ENCODE data around the gene EFNA5. TPM values are rescaled to one million over a fixed set of nuclear protein-coding genes. Genes with fewer than 3 reads are reported as not detected.

The EFNA5 gene
- total RNA-seq, 1 experiment from 2014 or later, result 216 TPM

DNA sequence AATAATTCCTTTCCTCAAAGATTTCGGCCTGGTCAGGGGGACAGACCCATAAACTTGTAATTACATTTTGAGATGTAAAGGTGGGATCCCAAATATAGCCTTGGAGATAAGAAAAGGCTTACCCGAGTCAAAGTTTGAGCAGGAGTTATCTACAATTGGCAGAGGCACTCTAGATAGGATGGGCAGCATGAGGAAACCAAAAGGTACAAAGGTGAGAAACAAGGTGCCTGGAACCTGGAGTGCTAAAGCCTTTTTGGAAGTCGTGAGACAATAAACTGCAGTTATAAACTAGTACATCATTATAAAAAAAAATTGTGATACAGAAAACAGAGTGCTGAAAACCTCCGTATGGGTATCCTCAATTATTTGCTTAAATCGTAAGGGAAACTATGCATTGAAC lies 212.4 kb downstream of the EFNA5 start:
- peaks cover 91% of the 10 kb centered on the region for H3K4me1 Mint-ChIP-seq (ENCODE audit: low read depth, unreplicated experiment)
- CTCF ChIA-PET, result interaction anchor here (0.7 kb wide), 1 partner anchor 114 kb away, joined by 3 read pairs; no protein-coding TSS in a partner anchor
- BruUV-seq (replicated peaks), result no TSS peak

DNA sequence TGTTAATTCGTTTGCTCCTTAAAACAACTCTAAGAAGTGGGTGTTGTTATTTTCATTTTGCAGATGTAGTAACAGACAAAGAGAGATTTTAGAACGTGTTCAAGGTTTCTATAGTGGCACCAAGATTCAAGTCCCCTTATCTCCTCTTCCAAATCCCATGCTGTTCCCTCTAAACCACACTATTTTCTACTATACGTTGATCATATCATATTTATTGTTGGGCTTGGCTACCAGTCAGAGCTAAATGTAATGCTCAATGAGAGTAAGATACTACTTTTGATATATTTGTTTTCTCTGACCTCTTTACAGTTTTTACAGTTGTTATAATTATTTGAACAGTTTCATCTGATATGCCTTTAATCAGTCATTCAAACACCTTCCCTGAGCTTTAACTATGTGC lies 212.9 kb downstream of the EFNA5 start:
- no TSS peak for BruUV-seq (replicated peaks)
- Mint-ChIP-seq H3K9me3 (ENCODE audit: low read depth, unreplicated experiment) (no peaks in the 10 kb centered on the region), H3K27me3 (ENCODE audit: unreplicated experiment) (no peaks in the 10 kb centered on the region), H3K36me3 (ENCODE audit: insufficient read depth, unreplicated experiment) (peaks cover 36% of the 10 kb centered on the region), H3K4me1 (ENCODE audit: low read depth, unreplicated experiment) (peaks cover 92% of the 10 kb centered on the region), H3K27ac (ENCODE audit: unreplicated experiment) (peak overlapping the region; percentile 88), H3K4me3 (ENCODE audit: low read depth, unreplicated experiment) (no peak overlapping the region)
- intact Hi-C loops (cut with micrococcal nuclease; ENCODE audit: unreplicated experiment), result loop anchor here (2.0 kb wide), 1 partner anchor 207 kb away; no protein-coding TSS in a partner anchor
- no peak for DNase-seq
- CTCF ChIA-PET, result interaction anchor here (0.7 kb wide), 1 partner anchor 114 kb away, joined by 3 read pairs; no protein-coding TSS in a partner anchor
- TF ChIP-seq, protein P1, sequence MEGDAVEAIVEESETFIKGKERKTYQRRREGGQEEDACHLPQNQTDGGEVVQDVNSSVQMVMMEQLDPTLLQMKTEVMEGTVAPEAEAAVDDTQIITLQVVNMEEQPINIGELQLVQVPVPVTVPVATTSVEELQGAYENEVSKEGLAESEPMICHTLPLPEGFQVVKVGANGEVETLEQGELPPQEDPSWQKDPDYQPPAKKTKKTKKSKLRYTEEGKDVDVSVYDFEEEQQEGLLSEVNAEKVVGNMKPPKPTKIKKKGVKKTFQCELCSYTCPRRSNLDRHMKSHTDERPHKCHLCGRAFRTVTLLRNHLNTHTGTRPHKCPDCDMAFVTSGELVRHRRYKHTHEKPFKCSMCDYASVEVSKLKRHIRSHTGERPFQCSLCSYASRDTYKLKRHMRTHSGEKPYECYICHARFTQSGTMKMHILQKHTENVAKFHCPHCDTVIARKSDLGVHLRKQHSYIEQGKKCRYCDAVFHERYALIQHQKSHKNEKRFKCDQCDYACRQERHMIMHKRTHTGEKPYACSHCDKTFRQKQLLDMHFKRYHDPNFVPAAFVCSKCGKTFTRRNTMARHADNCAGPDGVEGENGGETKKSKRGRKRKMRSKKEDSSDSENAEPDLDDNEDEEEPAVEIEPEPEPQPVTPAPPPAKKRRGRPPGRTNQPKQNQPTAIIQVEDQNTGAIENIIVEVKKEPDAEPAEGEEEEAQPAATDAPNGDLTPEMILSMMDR (IDR thresholded peaks at IDR 0.05; ENCODE audit: unreplicated experiment), result no peak

More for the DNA sequence above, 212.4 kb downstream of the EFNA5 start:
- no peaks in the 10 kb centered on the region for H3K27me3 Mint-ChIP-seq (ENCODE audit: unreplicated experiment)
- TF ChIP-seq, protein P1 (IDR thresholded peaks at IDR 0.05; ENCODE audit: unreplicated experiment), result no peak
- no peaks in the 10 kb centered on the region for H3K9me3 Mint-ChIP-seq (ENCODE audit: low read depth, unreplicated experiment)
- peaks cover 37% of the 10 kb centered on the region for H3K36me3 Mint-ChIP-seq (ENCODE audit: insufficient read depth, unreplicated experiment)
- DNase-seq, result no peak
- H3K4me3 Mint-ChIP-seq (ENCODE audit: low read depth, unreplicated experiment), result no peak overlapping the region
- H3K27ac Mint-ChIP-seq (ENCODE audit: unreplicated experiment), result peak overlapping the region; percentile 88
- intact Hi-C loops (cut with micrococcal nuclease; ENCODE audit: unreplicated experiment), result no loop called here

DNA sequence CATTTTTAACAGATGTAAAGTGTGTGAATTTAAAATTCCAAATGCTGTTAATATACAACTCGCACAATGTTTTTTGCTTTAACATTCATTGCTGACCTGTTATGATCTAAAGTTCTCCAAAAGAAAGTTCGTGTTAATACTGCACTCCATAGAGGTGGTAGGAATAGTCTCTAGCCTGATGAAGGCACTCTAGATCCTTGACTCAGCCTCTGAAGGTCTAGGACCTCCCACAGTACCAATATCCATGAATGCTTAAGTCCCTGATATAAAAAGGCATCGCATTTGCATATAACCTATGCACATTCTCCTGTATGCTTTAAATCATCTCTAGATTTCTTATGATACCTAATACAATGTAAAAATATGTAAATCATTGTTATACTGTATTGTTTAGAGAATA lies 213.6 kb downstream of the EFNA5 start:
- H3K9me3 Mint-ChIP-seq (ENCODE audit: low read depth, unreplicated experiment), result no peaks in the 10 kb centered on the region

DNA sequence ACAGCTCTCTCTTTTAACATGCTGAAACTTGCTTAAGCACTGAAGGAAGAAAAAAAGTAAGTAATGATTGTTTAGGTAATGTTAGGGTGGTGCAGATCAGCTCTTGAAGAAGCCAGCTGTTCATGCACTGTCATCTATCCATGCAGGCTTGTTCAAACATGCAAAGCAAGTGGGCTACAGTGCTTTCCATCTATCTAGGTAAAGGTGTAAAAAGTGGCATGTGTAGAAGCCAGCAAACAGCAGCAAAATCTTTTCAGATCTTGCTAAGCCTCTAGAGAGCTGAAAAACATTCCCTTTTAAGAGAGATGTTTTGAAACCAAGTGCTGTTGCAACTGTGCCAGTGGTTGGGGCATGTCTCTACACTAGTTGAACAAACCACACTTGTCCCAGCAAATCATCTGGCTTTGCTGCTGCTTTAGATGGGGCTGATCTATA lies 214.4 kb downstream of the EFNA5 start:
- CTCF ChIA-PET, result interaction anchor here (1.2 to 4.1 kb wide), 2 partner anchors 115 to 208 kb away, joined by 3 to 19 read pairs; no protein-coding TSS in a partner anchor
- Mint-ChIP-seq H3K9me3 (ENCODE audit: low read depth, unreplicated experiment) (no peaks in the 10 kb centered on the region), H3K4me1 (ENCODE audit: low read depth, unreplicated experiment) (peaks cover 77% of the 10 kb centered on the region), H3K36me3 (ENCODE audit: insufficient read depth, unreplicated experiment) (peaks cover 23% of the 10 kb centered on the region), H3K4me3 (ENCODE audit: low read depth, unreplicated experiment) (peak overlapping the region; percentile 24), H3K27ac (ENCODE audit: unreplicated experiment) (peak overlapping the region; percentile 88), H3K27me3 (ENCODE audit: unreplicated experiment) (no peaks in the 10 kb centered on the region)
- intact Hi-C loops (cut with micrococcal nuclease; ENCODE audit: unreplicated experiment), result loop anchor here (2.0 kb wide), 1 partner anchor 209 kb away; no protein-coding TSS in a partner anchor
- no peak for DNase-seq
- BruUV-seq (replicated peaks), result no TSS peak
- TF ChIP-seq, protein P1 (IDR thresholded peaks at IDR 0.05; ENCODE audit: unreplicated experiment), result no peak

More for the DNA sequence above, 213.6 kb downstream of the EFNA5 start:
- TF ChIP-seq, protein P1 (IDR thresholded peaks at IDR 0.05; ENCODE audit: unreplicated experiment), result no peak
- H3K27ac Mint-ChIP-seq (ENCODE audit: unreplicated experiment), result peak overlapping the region; percentile 88
- no peak for DNase-seq
- intact Hi-C loops (cut with micrococcal nuclease; ENCODE audit: unreplicated experiment), result loop anchor here (2.0 kb wide), 1 partner anchor 208 kb away; no protein-coding TSS in a partner anchor
- CTCF ChIA-PET, result no interaction called here
- H3K4me1 Mint-ChIP-seq (ENCODE audit: low read depth, unreplicated experiment), result peaks cover 84% of the 10 kb centered on the region
- H3K27me3 Mint-ChIP-seq (ENCODE audit: unreplicated experiment), result no peaks in the 10 kb centered on the region
- H3K4me3 Mint-ChIP-seq (ENCODE audit: low read depth, unreplicated experiment), result peak overlapping the region; percentile 24
- BruUV-seq (replicated peaks), result no TSS peak
- H3K36me3 Mint-ChIP-seq (ENCODE audit: insufficient read depth, unreplicated experiment), result peaks cover 29% of the 10 kb centered on the region

Data from Calu3 (cell line).